NCI-H1694 (cell line): Measurements from ENCODE around the gene COMMD3.
"Not testable (repeated sequence)": the region's sequence is repeated elsewhere in the genome, so short reads cannot be mapped to it uniquely, and the experiment has no call there.

Experiments used
- DNase-seq: peaks from one replicate; lab custom pipeline; 2025; lab: John Stamatoyannopoulos, UW

COMMD3 gene

GRCh38 chr10:22316286-22317075, at the start of gene COMMD3:
COMMD3 (plus strand) TSS chr10:22316388; CDS start chr10:22316418, 30 bp downstream.
- DNase-seq, result peak; percentile 23

- no peak for DNase-seq
Measured at GRCh38 chr10:22268503-22268902, 47.7 kb upstream of the COMMD3 start.

GRCh38 chr10:22271786-22272185, 44.4 kb upstream of the COMMD3 start:
- DNase-seq, result no peak

GRCh38 chr10:22278441-22278782, 37.8 kb upstream of the COMMD3 start:
- no peak for DNase-seq

DNA sequence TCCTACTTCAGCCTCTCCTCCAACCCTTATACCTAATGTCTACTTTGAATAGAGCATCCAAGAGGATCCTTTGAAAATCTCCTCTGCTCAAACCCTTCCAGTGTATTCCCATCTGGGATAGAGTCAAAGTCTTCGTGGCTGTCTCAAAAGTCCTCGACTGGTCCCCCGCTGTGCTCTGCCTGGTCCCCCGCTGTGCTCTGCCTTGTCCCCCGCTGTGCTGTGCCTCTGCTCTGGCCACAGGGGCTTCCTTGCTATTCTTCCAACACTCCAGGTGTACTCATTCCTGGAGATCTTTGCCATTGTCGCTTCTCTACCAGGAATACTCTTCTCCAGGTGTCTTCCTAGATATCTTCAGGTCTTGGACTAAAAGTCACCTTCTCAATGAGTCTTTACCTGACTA, 36.1 kb upstream of the COMMD3 start:
- no peak for DNase-seq

- DNase-seq, result peak; percentile 0
Measured at GRCh38 chr10:22285130-22285529, 31.1 kb upstream of the COMMD3 start.

DNA sequence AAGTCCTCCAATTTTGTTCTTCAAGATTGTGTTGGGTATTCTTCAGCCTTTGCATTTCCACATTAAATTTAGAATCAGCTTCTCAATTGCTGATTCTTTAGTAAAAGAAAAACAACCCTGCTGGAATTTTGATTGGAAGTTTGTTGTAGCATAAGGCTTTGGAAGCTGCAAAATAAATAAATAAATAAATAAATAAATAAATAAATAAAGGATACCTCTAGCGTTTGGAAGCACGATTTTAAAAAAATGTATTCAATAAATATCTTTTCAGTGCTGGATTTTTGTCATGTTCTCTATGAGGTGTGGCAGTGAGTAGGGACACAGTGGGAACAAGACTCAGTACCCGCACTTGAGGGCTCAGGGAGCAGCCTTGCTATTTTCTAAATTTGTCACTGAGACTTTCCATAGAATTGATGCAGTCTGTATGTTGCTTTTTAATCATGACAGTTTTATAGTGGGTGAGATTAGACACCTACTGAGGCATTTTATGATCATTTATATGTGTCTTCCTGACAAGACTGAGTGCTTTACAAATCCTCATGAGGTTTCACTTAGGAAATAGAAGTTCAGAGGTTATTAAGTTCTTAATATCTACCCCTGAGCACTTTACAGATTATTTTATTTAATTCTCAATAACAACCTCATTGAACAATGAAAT, 22.3 kb upstream of the COMMD3 start:
- DNase-seq, result no peak

DNA sequence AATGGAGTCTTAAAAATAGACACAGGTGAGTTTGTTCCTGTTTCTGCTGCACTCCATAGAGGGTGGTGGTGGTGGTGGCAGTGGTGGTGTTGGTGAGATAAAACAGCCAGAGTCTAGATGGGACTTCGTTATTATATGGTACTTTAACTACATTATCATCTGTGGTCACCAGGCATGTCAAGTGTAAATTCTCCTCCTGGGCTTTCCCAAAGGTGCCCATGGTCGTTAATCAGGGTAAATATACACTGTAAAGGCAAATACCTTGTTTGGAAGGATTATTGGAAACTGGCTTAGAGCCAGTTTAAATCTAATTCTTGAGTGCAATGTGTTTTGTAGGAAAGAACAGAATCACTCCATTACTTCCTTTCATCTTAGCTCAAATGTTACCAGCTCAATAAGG, 21.5 kb upstream of the COMMD3 start:
- DNase-seq, result no peak

DNA sequence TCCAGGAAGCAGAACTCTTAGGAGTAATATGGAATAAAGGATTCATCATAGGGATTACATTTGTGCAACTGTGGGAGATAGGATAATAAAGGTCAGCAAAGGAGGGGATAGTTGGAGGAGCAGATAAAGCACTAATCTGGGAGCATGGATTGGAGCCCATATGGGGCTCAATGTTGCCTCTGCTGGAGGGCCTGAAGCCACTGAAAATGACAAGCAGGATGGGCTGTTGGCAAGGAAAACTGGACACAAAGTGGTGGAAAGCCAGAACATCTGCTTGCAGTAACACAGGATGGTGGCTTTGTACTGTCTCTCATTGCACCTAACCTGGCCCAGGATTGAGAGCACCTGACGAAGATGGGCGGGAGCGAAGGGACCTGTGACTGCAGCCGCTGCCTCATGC, 15.0 kb upstream of the COMMD3 start:
- DNase-seq, result no peak

- DNase-seq, result no peak
Measured at GRCh38 chr10:22303461-22303860, 12.7 kb upstream of the COMMD3 start.

- DNase-seq, result no peak
Measured at GRCh38 chr10:22305721-22306120, 10.5 kb upstream of the COMMD3 start.

GRCh38 chr10:22308390-22308789, 7.8 kb upstream of the COMMD3 start:
- DNase-seq, result no peak

DNA sequence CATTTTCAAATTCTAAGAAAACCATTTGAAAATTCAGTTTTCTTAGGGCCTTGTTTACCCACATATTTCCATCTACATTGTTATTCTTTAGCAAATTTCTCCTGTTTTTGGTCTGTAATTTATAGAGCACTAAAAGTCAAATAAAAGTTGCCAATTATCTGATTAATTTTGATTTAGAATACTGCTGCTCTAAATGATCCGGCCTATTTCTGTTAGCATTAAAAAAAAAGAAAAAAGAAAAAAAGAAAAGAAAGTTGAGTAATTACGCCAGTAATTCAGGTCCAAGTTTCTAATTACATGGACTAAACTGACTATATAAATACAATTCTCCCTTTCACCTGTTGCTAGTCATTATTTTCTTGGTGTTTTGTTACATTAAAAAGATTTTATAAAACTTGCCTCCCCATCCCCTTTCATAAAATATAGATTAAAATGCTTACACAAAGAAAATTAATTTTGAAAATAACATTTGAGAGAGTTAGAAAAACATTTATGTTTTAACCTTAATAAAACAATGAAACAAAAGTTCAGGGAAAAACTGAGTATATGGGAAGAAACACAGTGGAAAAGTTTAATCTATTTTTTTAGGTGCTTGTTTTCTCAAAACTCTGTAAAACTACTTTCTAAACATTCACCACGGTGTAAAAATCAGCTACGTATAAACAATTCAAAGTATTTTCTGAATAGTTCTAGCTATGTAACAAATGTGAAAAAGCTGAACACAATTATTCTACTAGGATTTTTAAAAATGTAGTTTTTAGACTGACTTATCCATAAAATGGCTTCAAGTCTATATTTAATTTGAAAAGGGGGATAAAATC, 6.8 kb upstream of the COMMD3 start:
- DNase-seq, result no peak

GRCh38 chr10:22310012-22310411, 6.2 kb upstream of the COMMD3 start:
- DNase-seq, result not testable (repeated sequence)

- no peak for DNase-seq
Measured at GRCh38 chr10:22310928-22311327, 5.3 kb upstream of the COMMD3 start.

DNA sequence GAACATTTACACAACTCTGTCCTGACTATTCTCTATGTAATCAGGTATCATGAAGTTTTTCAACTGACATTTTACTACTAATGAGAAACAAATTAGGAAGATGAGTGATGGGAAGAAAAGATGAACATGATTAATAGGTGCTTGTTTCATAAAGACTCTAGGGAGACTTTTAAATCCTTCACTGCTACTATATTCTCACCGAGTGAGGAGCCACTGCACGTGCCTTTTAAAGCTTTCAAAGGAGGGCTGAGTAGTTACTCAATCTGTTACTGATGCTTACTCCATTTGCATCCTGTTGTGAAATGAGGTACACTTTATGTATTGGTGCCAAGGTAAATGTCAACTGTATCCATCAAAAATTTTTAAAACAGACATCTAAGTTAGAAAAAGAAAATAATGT, 1.3 kb upstream of the COMMD3 start:
- DNase-seq, result no peak

GRCh38 chr10:22315455-22316285, 518 bp upstream of the COMMD3 start:
- DNase-seq, result peak; percentile 20

- no peak for DNase-seq
Measured at GRCh38 chr10:22317076-22317370, 835 bp downstream of the COMMD3 start.

- DNase-seq, result no peak
Measured at GRCh38 chr10:22317771-22318565, 1.8 kb downstream of the COMMD3 start.

GRCh38 chr10:22318772-22319171, 2.6 kb downstream of the COMMD3 start:
- DNase-seq, result no peak

GRCh38 chr10:22319547-22319979, 3.4 kb downstream of the COMMD3 start:
- no peak for DNase-seq
